HL-60 (cell line): ENCODE measurements around the gene CACNA1C.

ENCODE experiments used
- CTCF ChIP-seq: IDR thresholded peaks from one replicate; pipeline ENCODE4 v1.5.1; 2011; ENCODE audit warnings: low read length, control low read depth, inconsistent platforms; ENCODE audit not compliant: insufficient read depth
- POLR2AphosphoS5 ChIP-seq: IDR thresholded peaks from 2 replicates; pipeline ENCODE4 v1.6.1; 2012; ENCODE audit warnings: low read depth
- REST ChIP-seq: IDR thresholded peaks from 2 replicates; pipeline ENCODE4 v1.6.1; 2012; ENCODE audit warnings: low read depth; ENCODE audit not compliant: insufficient replicate concordance

- TF ChIP-seq CTCF (no peak), REST (no peak), POLR2AphosphoS5 (no peak)
Measured at GRCh38 chr12:2322554-2323120, 269.9 kb downstream of the CACNA1C start.
